HEK293 (cell line): ENCODE data around the gene ADSS1.

ENCODE experiments used
- CTCF ChIP-seq: fragments of 450-650 bp; formaldehyde crosslinking; IDR thresholded peaks from 2 replicates; pipeline ENCODE4 v1.5.1; 2016; ENCODE audit warnings: missing biosample characterization, missing genetic modification characterization
- KLF16 ChIP-seq: fragments of 450-650 bp; formaldehyde crosslinking; IDR thresholded peaks from 2 replicates; pipeline ENCODE4 v1.5.1; 2017; ENCODE audit warnings: missing biosample characterization, missing genetic modification characterization
- REST ChIP-seq: fragments of 450-650 bp; formaldehyde crosslinking; IDR thresholded peaks from 2 replicates; pipeline ENCODE4 v1.5.1; 2016; ENCODE audit warnings: missing biosample characterization, missing genetic modification characterization
- YY1 ChIP-seq: fragments of 450-650 bp; formaldehyde crosslinking; IDR thresholded peaks from 2 replicates; pipeline ENCODE4 v1.5.1; 2018; ENCODE audit warnings: missing biosample characterization, missing genetic modification characterization
- ZNF121 ChIP-seq: fragments of 450-650 bp; formaldehyde crosslinking; IDR thresholded peaks from 2 replicates; pipeline ENCODE4 v1.5.1; 2016; ENCODE audit warnings: missing biosample characterization, missing genetic modification characterization
- ZNF19 ChIP-seq: fragments of 450-650 bp; formaldehyde crosslinking; IDR thresholded peaks from 2 replicates; pipeline ENCODE4; 2016; ENCODE audit warnings: missing biosample characterization, missing genetic modification characterization, low read depth
- ZNF223 ChIP-seq: fragments of 450-650 bp; formaldehyde crosslinking; IDR thresholded peaks from 2 replicates; pipeline ENCODE4 v1.5.1; 2016; ENCODE audit warnings: missing biosample characterization, missing genetic modification characterization
- ZNF324 ChIP-seq: fragments of 450-650 bp; formaldehyde crosslinking; IDR thresholded peaks from 2 replicates; pipeline ENCODE4 v1.5.1; 2016; ENCODE audit warnings: missing biosample characterization, missing genetic modification characterization
- ZNF449 ChIP-seq: fragments of 450-650 bp; formaldehyde crosslinking; IDR thresholded peaks from 2 replicates; pipeline ENCODE4 v1.5.1; 2017; ENCODE audit warnings: missing biosample characterization, mild to moderate bottlenecking, missing genetic modification characterization, moderate library complexity
- ZNF529 ChIP-seq: fragments of 450-650 bp; formaldehyde crosslinking; IDR thresholded peaks from 2 replicates; pipeline ENCODE4 v1.5.1; 2017; ENCODE audit warnings: missing genetic modification characterization, missing biosample characterization; ENCODE audit not compliant: insufficient replicate concordance
- ZNF785 ChIP-seq: fragments of 450-650 bp; formaldehyde crosslinking; IDR thresholded peaks from 2 replicates; pipeline ENCODE4 v1.5.1; 2016; ENCODE audit warnings: missing biosample characterization, missing genetic modification characterization
- ZSCAN23 ChIP-seq: fragments of 450-650 bp; formaldehyde crosslinking; IDR thresholded peaks from 2 replicates; pipeline ENCODE4 v1.5.1; 2016; ENCODE audit warnings: missing biosample characterization, missing genetic modification characterization

GRCh38 chr14:104758981-104759969 is 35.2 kb downstream of the ADSS1 start:
- TF ChIP-seq ZNF324 = no peak
- TF ChIP-seq ZNF449 = no peak
- no peak for TF ChIP-seq CTCF (tag by site-specific recombination)
- TF ChIP-seq KLF16 = no peak
- TF ChIP-seq ZNF223 (tag by site-specific recombination) = no peak
- TF ChIP-seq ZNF529 (tag by site-specific recombination) = no peak
- TF ChIP-seq REST (tag by site-specific recombination) = no peak
- no peak for TF ChIP-seq YY1
- no peak for TF ChIP-seq ZNF785 (tag by site-specific recombination)
- TF ChIP-seq ZNF19 (tag by site-specific recombination) = no peak
- TF ChIP-seq ZSCAN23 (tag by site-specific recombination) = no peak
- TF ChIP-seq ZNF121 = no peak
